SK-N-SH (cell line): ENCODE results near the gene IMPACT. TPM values are rescaled to one million over a fixed set of nuclear protein-coding genes. Genes with fewer than 3 reads are reported as not detected.

Source experiments
- CTCF ChIA-PET: fragments of 300-600, 350-600 bp; formaldehyde crosslinking; extraction: SDS; loops from one replicate; lab custom pipeline; 2021; lab: Yijun Ruan, JAX
- POLR2A ChIA-PET: fragments of 350-600 bp; sonication (Branson Sonifier 250); formaldehyde crosslinking; extraction: SDS; loops from one replicate; lab custom pipeline; 2020; ENCODE audit warnings: antibody characterized with exemption, inconsistent platforms; lab: Yijun Ruan, JAX
- DNase-seq: peaks from one replicate; pipeline ENCODE4 v3.0.0; 2012
- H2AFZ ChIP-seq: fragments of 200-600 bp; sonication (generic); 2 replicates; pipeline ENCODE4 v1.8.1; 2016; ENCODE audit warnings: antibody characterized with exemption, mild to moderate bottlenecking, low read depth
- H3F3A ChIP-seq: fragments of 200-600 bp; sonication (generic); replicated peaks from 2 replicates; pipeline ENCODE3; 2016; ENCODE audit warnings: antibody characterized with exemption, mild to moderate bottlenecking; ENCODE audit not compliant: insufficient read depth
- H3K27ac ChIP-seq, 2 experiments: fragments of 200-500 bp in 1 of 2; fragments of 200-600 bp in 1 of 2; sonication (Bioruptor generic) in 1 of 2; sonication (generic), shearing (Covaris generic) in 1 of 2; 2 replicates each; pipeline versions ENCODE4 v1.5.1 to v1.6.1; 2014 to 2016; ENCODE audit warnings: low read depth in 2 of 2, inconsistent platforms in 1 of 2, low read length in 1 of 2, mild to moderate bottlenecking in 1 of 2, mixed read lengths in 1 of 2
- H3K27me3 ChIP-seq: fragments of 200-600 bp; sonication (generic), shearing (Covaris generic); 2 replicates; pipeline ENCODE4 v1.6.1; 2016; ENCODE audit warnings: mixed run types; ENCODE audit not compliant: insufficient read depth
- H3K36me3 ChIP-seq, 2 experiments: fragments of 200-500 bp in 1 of 2; fragments of 200-600 bp in 1 of 2; sonication (Bioruptor generic) in 1 of 2; sonication (generic) in 1 of 2; replicated peaks in 1 of 2; 2 replicates each; pipeline versions ENCODE3 to v1.5.1; 2014 to 2016; ENCODE audit warnings: low read length in 1 of 2, mild to moderate bottlenecking in 1 of 2; ENCODE audit not compliant: insufficient read depth in 2 of 2, control insufficient read depth in 1 of 2
- H3K4me1 ChIP-seq, 2 experiments: fragments of 200-500 bp in 1 of 2; fragments of 200-600 bp in 1 of 2; sonication (Bioruptor generic) in 1 of 2; sonication (generic), shearing (Covaris generic) in 1 of 2; 2 replicates each; pipeline versions ENCODE4 v1.5.1 to v1.6.1; 2014 to 2016; ENCODE audit warnings: low read depth in 1 of 2, low read length in 1 of 2, mixed run types in 1 of 2; ENCODE audit not compliant: insufficient read depth in 2 of 2, control insufficient read depth in 1 of 2
- H3K4me2 ChIP-seq: fragments of 200-600 bp; sonication (generic), shearing (Covaris generic); 2 replicates; pipeline ENCODE4 v1.6.1; 2017; ENCODE audit warnings: mixed run types
- H3K4me3 ChIP-seq, 2 experiments: fragments of 200-500 bp in 1 of 2; fragments of 200-600 bp in 1 of 2; sonication (Bioruptor generic) in 1 of 2; sonication (generic), shearing (Covaris generic) in 1 of 2; 2 replicates each; pipeline versions ENCODE4 v1.5.1 to v1.8.1; 2014 to 2016; ENCODE audit warnings: low read depth in 2 of 2, inconsistent platforms in 1 of 2, low read length in 1 of 2, mild to moderate bottlenecking in 1 of 2, mixed read lengths in 1 of 2, moderate library complexity in 1 of 2
- H3K79me2 ChIP-seq: fragments of 200-600 bp; sonication (generic); 2 replicates; pipeline ENCODE4 v1.8.1; 2017; ENCODE audit warnings: mild to moderate bottlenecking; ENCODE audit not compliant: insufficient read depth
- H3K9ac ChIP-seq: fragments of 200-600 bp; sonication (generic); 2 replicates; pipeline ENCODE4 v1.6.1; 2017; ENCODE audit warnings: mixed run types
- H3K9me2 ChIP-seq: fragments of 200-600 bp; sonication (generic); 2 replicates; pipeline ENCODE4 v1.6.1; 2017; ENCODE audit warnings: mixed run types
- H3K9me3 ChIP-seq: fragments of 200-600 bp; sonication (generic); 2 replicates; pipeline ENCODE4 v1.6.1; 2017; ENCODE audit warnings: mixed run types, mild to moderate bottlenecking, moderate library complexity
- H4K20me1 ChIP-seq: fragments of 200-600 bp; sonication (generic); 2 replicates; pipeline ENCODE4 v1.6.1; 2017; ENCODE audit warnings: mild to moderate bottlenecking, mixed run types; ENCODE audit not compliant: insufficient read depth
- CHD2 ChIP-seq: fragments of 150-350 bp; IDR thresholded peaks from 2 replicates; pipeline ENCODE4 v1.6.1; 2018; ENCODE audit warnings: low read length; ENCODE audit not compliant: partially characterized antibody
- ELF1 ChIP-seq: IDR thresholded peaks from 2 replicates; pipeline ENCODE4 v1.4.0; 2012
- EZH2phosphoT487 ChIP-seq: fragments of 200-600 bp; sonication (generic); IDR thresholded peaks from 2 replicates; pipeline ENCODE4 v1.6.1; 2017; ENCODE audit warnings: low read depth, mixed run types, mild to moderate bottlenecking, antibody characterized with exemption, moderate library complexity, borderline replicate concordance
- FOXM1 ChIP-seq: IDR thresholded peaks from 2 replicates; pipeline ENCODE4 v1.4.0; 2012; ENCODE audit warnings: low read depth, mild to moderate bottlenecking
- GATA2 ChIP-seq: sonication (generic); formaldehyde crosslinking; IDR thresholded peaks from 2 replicates; pipeline ENCODE4 v1.5.0; 2020; ENCODE audit warnings: mild to moderate bottlenecking, missing genetic modification reagents
- MEF2A ChIP-seq: IDR thresholded peaks from 2 replicates; pipeline ENCODE4 v1.4.0; 2012; ENCODE audit warnings: low read depth, borderline replicate concordance
- NFIC ChIP-seq: IDR thresholded peaks from 2 replicates; pipeline ENCODE4 v1.4.0; 2012; ENCODE audit warnings: borderline replicate concordance
- RAD21 ChIP-seq: IDR thresholded peaks from 2 replicates; pipeline ENCODE4 v1.6.1; 2012; ENCODE audit warnings: mild to moderate bottlenecking, low read length
- RFX5 ChIP-seq: IDR thresholded peaks from 2 replicates; pipeline ENCODE4 v1.6.1; 2012; ENCODE audit warnings: mild to moderate bottlenecking, improper control_type of control experiment, low read length
- SIN3A ChIP-seq: IDR thresholded peaks from 2 replicates; pipeline ENCODE4 v1.6.1; 2012; ENCODE audit warnings: low read depth, mild to moderate bottlenecking, low read length, moderate library complexity, borderline replicate concordance
- SMC3 ChIP-seq: IDR thresholded peaks from 2 replicates; pipeline ENCODE4 v1.6.1; 2012; ENCODE audit warnings: low read depth, low read length, improper control_type of control experiment
- TEAD4 ChIP-seq: IDR thresholded peaks from 2 replicates; pipeline ENCODE4 v1.4.0; 2012; ENCODE audit warnings: mild to moderate bottlenecking, borderline replicate concordance; ENCODE audit not compliant: insufficient read depth
- USF1 ChIP-seq: IDR thresholded peaks from 2 replicates; pipeline ENCODE4 v1.4.0; 2012; ENCODE audit warnings: low read depth, borderline replicate concordance
- WGBS: methylation state at CpG from one replicate; pipeline ENCODE4 v1.1.6; 2017; ENCODE audit warnings: low lambda C conversion rate; 5-methylcytosine and 5-hydroxymethylcytosine counted together
- polyA plus RNA-seq, 3 experiments: library from polyadenylated mRNA; depleted of rRNA; stranded (reverse); fragments of >200 nt; gene quantifications; 2 replicates each; pipeline ENCODE4 v1.2.3, GENCODE V29; 2012
- TF ChIP-seq, protein P1 (sequence below): IDR thresholded peaks from 2 replicates; pipeline ENCODE4; 2012
- TF ChIP-seq, protein P2 (sequence below): IDR thresholded peaks from 2 replicates; pipeline ENCODE4 v1.4.0; 2012; ENCODE audit warnings: low read depth, borderline replicate concordance
- TF ChIP-seq, protein P3 (sequence below): IDR thresholded peaks from 2 replicates; pipeline ENCODE4 v1.4.0; 2012; ENCODE audit warnings: low read depth

The IMPACT gene
- polyA plus RNA-seq, 1 of the 3 experiments (the other 2 are of a cell fraction): 13.0 TPM

GRCh38 chr18:24479371-24479770 is 52.9 kb downstream of the IMPACT start:
- POLR2A ChIA-PET: no interaction called here
- H3K79me2 ChIP-seq: no peaks in the 10 kb centered on the region
- H3K4me2 ChIP-seq: no peak overlapping the region
- WGBS: 52% methylated on average over 7 of the region's 7 CpGs
- no peaks in the 10 kb centered on the region for H3K4me1 ChIP-seq
- no peak overlapping the region for H3K27ac ChIP-seq
- H3K9me3 ChIP-seq: no peaks in the 10 kb centered on the region
- no peak overlapping the region for H3K9ac ChIP-seq
- H3K36me3 ChIP-seq: no peaks in the 10 kb centered on the region
- H3K9me2 ChIP-seq: no peaks in the 10 kb centered on the region
- no peaks in the 10 kb centered on the region for H4K20me1 ChIP-seq
- no peaks in the 10 kb centered on the region; the same call in 1 of the 2 replicates for H3K27me3 ChIP-seq
- no peak overlapping the region for H3K4me3 ChIP-seq
- CTCF ChIA-PET: interaction anchor here (0.9 kb wide), 1 partner anchor 9 kb away, joined by 3 read pairs; no protein-coding TSS in a partner anchor
- no peaks in the 10 kb centered on the region for H3F3A ChIP-seq
- no peak overlapping the region for H2AFZ ChIP-seq
- DNase-seq: no peak
- TF ChIP-seq MEF2A: no peak
- TF ChIP-seq, protein P1, sequence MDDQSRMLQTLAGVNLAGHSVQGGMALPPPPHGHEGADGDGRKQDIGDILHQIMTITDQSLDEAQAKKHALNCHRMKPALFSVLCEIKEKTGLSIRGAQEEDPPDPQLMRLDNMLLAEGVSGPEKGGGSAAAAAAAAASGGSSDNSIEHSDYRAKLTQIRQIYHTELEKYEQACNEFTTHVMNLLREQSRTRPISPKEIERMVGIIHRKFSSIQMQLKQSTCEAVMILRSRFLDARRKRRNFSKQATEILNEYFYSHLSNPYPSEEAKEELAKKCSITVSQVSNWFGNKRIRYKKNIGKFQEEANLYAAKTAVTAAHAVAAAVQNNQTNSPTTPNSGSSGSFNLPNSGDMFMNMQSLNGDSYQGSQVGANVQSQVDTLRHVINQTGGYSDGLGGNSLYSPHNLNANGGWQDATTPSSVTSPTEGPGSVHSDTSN: no peak

GRCh38 chr18:24482821-24483220 is 56.4 kb downstream of the IMPACT start:
- ChIA-PET CTCF (interaction anchor here (0.8 to 11.7 kb wide), 6 partner anchors 9 to 244 kb away, joined by 3 to 171 read pairs (median 4); no protein-coding TSS in a partner anchor), POLR2A (interaction anchor here (0.7 kb wide), 1 partner anchor 344 kb away, joined by 4 read pairs; the partner anchor contains the start of gene CABYR)
- Histone ChIP-seq H2AFZ (no peak overlapping the region; the same call in 1 of the 2 replicates), H3K79me2 (no peaks in the 10 kb centered on the region), H4K20me1 (no peaks in the 10 kb centered on the region), H3K9ac (no peak overlapping the region), H3K9me2 (no peaks in the 10 kb centered on the region), H3K36me3 (no peaks in the 10 kb centered on the region), H3K27ac (no peak overlapping the region), H3F3A (no peaks in the 10 kb centered on the region), H3K4me2 (no peak overlapping the region), H3K27me3 (no peaks in the 10 kb centered on the region; the same call in 1 of the 2 replicates), H3K4me3 (no peak overlapping the region), H3K4me1 (no peaks in the 10 kb centered on the region; a peak in 1 of 4 replicates), H3K9me3 (no peaks in the 10 kb centered on the region)
- 64% methylated on average over 2 of the region's 5 CpGs for WGBS
- DNase-seq: no peak
- TF ChIP-seq, protein P2, sequence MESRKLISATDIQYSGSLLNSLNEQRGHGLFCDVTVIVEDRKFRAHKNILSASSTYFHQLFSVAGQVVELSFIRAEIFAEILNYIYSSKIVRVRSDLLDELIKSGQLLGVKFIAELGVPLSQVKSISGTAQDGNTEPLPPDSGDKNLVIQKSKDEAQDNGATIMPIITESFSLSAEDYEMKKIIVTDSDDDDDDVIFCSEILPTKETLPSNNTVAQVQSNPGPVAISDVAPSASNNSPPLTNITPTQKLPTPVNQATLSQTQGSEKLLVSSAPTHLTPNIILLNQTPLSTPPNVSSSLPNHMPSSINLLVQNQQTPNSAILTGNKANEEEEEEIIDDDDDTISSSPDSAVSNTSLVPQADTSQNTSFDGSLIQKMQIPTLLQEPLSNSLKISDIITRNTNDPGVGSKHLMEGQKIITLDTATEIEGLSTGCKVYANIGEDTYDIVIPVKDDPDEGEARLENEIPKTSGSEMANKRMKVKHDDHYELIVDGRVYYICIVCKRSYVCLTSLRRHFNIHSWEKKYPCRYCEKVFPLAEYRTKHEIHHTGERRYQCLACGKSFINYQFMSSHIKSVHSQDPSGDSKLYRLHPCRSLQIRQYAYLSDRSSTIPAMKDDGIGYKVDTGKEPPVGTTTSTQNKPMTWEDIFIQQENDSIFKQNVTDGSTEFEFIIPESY: no peak
- TF ChIP-seq RFX5 (no peak), SIN3A (no peak), RAD21 (no peak), USF1 (no peak), GATA2 (CRISPR knock-in tag) (no peak), SMC3 (no peak), TEAD4 (no peak), FOXM1 (no peak), CHD2 (no peak), NFIC (no peak), ELF1 (no peak), EZH2phosphoT487 (no peak)
- TF ChIP-seq, protein P3, sequence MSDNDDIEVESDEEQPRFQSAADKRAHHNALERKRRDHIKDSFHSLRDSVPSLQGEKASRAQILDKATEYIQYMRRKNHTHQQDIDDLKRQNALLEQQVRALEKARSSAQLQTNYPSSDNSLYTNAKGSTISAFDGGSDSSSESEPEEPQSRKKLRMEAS: no peak
